HepG2 (cell line): Measurements from ENCODE around the gene NUFIP1. TPM values are rescaled to one million over a fixed set of nuclear protein-coding genes. Genes with fewer than 3 reads are reported as not detected.

Experiments
- ATAC-seq: fragments of 200-7000 bp; cut with Tn5 transposase; 3 replicates; pipeline ENCODE4 v1.9.1; 2020; ENCODE audit warnings: mild to moderate bottlenecking, moderate library complexity
- BruUV-seq: library from RNA; stranded (reverse); fragments of 400-500 nt; replicated peaks from 2 replicates; lab custom pipeline; 2021; lab: Mats Ljungman, UMichigan
- CTCF ChIA-PET: fragments of 300-600 bp; formaldehyde crosslinking; extraction: SDS; loops from one replicate; lab custom pipeline; 2021; ENCODE audit warnings: low total read pairs, inconsistent platforms, low intra/inter-chr PET ratio; lab: Yijun Ruan, JAX
- POLR2A ChIA-PET: fragments of 350-600 bp; sonication (Branson Sonifier 250); formaldehyde crosslinking; loops from one replicate; lab custom pipeline; 2020; ENCODE audit warnings: antibody characterized with exemption, inconsistent platforms; lab: Yijun Ruan, JAX
- DNase-seq: peaks from one replicate; pipeline ENCODE4 v3.0.0-alpha.2; 2015; ENCODE audit warnings: low spot score
- FAIRE-seq: peaks from 3 replicates; lab custom pipeline; 2011; peaks lifted over from hg19 to GRCh38; lab: Jason Lieb, UNC
- H2AFZ ChIP-seq: one replicate; pipeline ENCODE4 v1.6.1; 2011; ENCODE audit warnings: low read length, inconsistent platforms
- H3K27ac ChIP-seq: fragments of 300-600 bp; 3 replicates; pipeline ENCODE4 v1.8.0; 2011; ENCODE audit warnings: mixed run types, mild to moderate bottlenecking, mixed read lengths, low read length, inconsistent platforms; ENCODE audit not compliant: insufficient read depth; ENCODE audit errors: extremely low read length
- H3K27me3 ChIP-seq, 2 experiments: fragments of 200-600 bp in 1 of 2; 2 replicates in 1 of 2; 3 replicates in 1 of 2; pipeline versions ENCODE4 v1.6.0 to v1.8.0; 2011; ENCODE audit warnings: low read length in 2 of 2, mild to moderate bottlenecking in 2 of 2, moderate library complexity in 2 of 2, inconsistent platforms in 1 of 2; ENCODE audit not compliant: insufficient read depth in 2 of 2, control insufficient read depth in 1 of 2
- H3K36me3 ChIP-seq, 2 experiments: fragments of 200-600 bp in 1 of 2; replicated peaks in 1 of 2; 2 replicates in 1 of 2; 3 replicates in 1 of 2; pipeline versions ENCODE4 v1.5.1 to v1.8.0; 2011; ENCODE audit warnings: low read length in 2 of 2, inconsistent platforms in 1 of 2; ENCODE audit not compliant: insufficient read depth in 2 of 2, control insufficient read depth in 1 of 2
- H3K4me1 ChIP-seq: 2 replicates; pipeline ENCODE4 v1.5.1; 2012; ENCODE audit warnings: low read length, inconsistent platforms; ENCODE audit not compliant: insufficient read depth
- H3K4me2 ChIP-seq: 2 replicates; pipeline ENCODE4 v1.6.0; 2011; ENCODE audit warnings: low read depth, low read length, inconsistent platforms
- H3K4me3 ChIP-seq, 3 experiments: fragments of 200-600 bp in 1 of 3; sonication (generic), shearing (Covaris generic) in 1 of 3; replicated peaks in 1 of 3; 2 replicates each; pipeline ENCODE4 v1.5.1; 2011 to 2016; ENCODE audit warnings: low read length in 3 of 3, inconsistent platforms in 2 of 3, low read depth in 2 of 3, mild to moderate bottlenecking in 2 of 3, control low read depth in 1 of 3, mixed read lengths in 1 of 3; ENCODE audit not compliant: insufficient read depth in 1 of 3
- H3K79me2 ChIP-seq: one replicate; pipeline ENCODE4 v1.6.1; 2011; ENCODE audit warnings: low read length, inconsistent platforms; ENCODE audit not compliant: insufficient read depth
- H3K9ac ChIP-seq: 2 replicates; pipeline ENCODE4 v1.6.0; 2011; ENCODE audit warnings: mild to moderate bottlenecking, low read depth, low read length, inconsistent platforms; ENCODE audit not compliant: insufficient read depth
- H3K9me3 ChIP-seq: 2 replicates; pipeline ENCODE4 v1.5.1; 2012; ENCODE audit warnings: mild to moderate bottlenecking, low read length
- H4K20me1 ChIP-seq: 2 replicates; pipeline ENCODE4 v1.6.0; 2011; ENCODE audit warnings: inconsistent platforms, mild to moderate bottlenecking, low read length, moderate library complexity; ENCODE audit not compliant: insufficient read depth
- CSRNP2 ChIP-seq: sonication (generic); formaldehyde crosslinking; conservative IDR thresholded peaks from 2 replicates; pipeline ENCODE4 v1.8.0; 2022; ENCODE audit warnings: low read depth, missing genetic modification reagents
- GLMP ChIP-seq: sonication (generic); formaldehyde crosslinking; IDR thresholded peaks from 2 replicates; pipeline ENCODE4 v1.9.0; 2021; ENCODE audit warnings: missing genetic modification reagents, mild to moderate bottlenecking, borderline replicate concordance
- KLF15 ChIP-seq: sonication (generic); formaldehyde crosslinking; IDR thresholded peaks from 2 replicates; pipeline ENCODE4 v1.8.1; 2023; ENCODE audit warnings: borderline replicate concordance, mild to moderate bottlenecking, inconsistent platforms, missing genetic modification reagents, mixed read lengths
- RFXANK ChIP-seq: IDR thresholded peaks from 2 replicates; pipeline ENCODE4 v1.6.1; 2016
- SMC3 ChIP-seq: IDR thresholded peaks from 2 replicates; pipeline ENCODE4 v1.6.1; 2011; ENCODE audit warnings: low read length, improper control_type of control experiment
- TEF ChIP-seq: sonication (generic); formaldehyde crosslinking; IDR thresholded peaks from 2 replicates; pipeline ENCODE4 v1.5.0; 2020; ENCODE audit warnings: missing genetic modification reagents
- ZBTB25 ChIP-seq: IDR thresholded peaks from 2 replicates; pipeline ENCODE4 v1.6.1; 2018; ENCODE audit warnings: missing genetic modification reagents
- ZNF709 ChIP-seq: sonication (generic); formaldehyde crosslinking; IDR thresholded peaks from 2 replicates; pipeline ENCODE4 v1.5.0; 2020; ENCODE audit warnings: mild to moderate bottlenecking, missing genetic modification reagents
- WGBS: methylation state at CpG from one replicate; pipeline ENCODE4 v1.1.6; 2017; ENCODE audit warnings: low lambda C conversion rate; 5-methylcytosine and 5-hydroxymethylcytosine counted together
- in situ Hi-C: cut with HindIII; loops from 2 replicates; pipeline ENCODE4 v1.10.0; 2017; ENCODE audit warnings: low pct_unique_long_range_greater_than_20kb; ENCODE audit not compliant: extremely low pct_ligation_motif_present
- intact Hi-C: fragments of 100-400 bp; cut with micrococcal nuclease; formaldehyde crosslinking; loops from one replicate; pipeline ENCODE4 v1.10.0; 2022; ENCODE audit not compliant: unreplicated experiment
- polyA plus RNA-seq, 8 experiments: library from polyadenylated mRNA; depleted of rRNA in 3 of 8; stranded (reverse) in 7 of 8; unstranded in 1 of 8; fragments of >200 nt; fragmentation: Illumina TruSeq in 4 of 8; extraction: Trizol in 4 of 8; gene quantifications; 2 replicates each; pipeline versions ENCODE4 v1.2.1 to v1.2.3, GENCODE V29; 2011 to 2016; ENCODE audit warnings: low read depth in 4 of 8, missing spikeins in 1 of 8, mixed read lengths in 1 of 8; ENCODE audit not compliant: insufficient read depth in 1 of 8
- total RNA-seq, 5 experiments: library from RNA; depleted of rRNA; stranded (reverse); fragments of >200 nt; fragmentation: Illumina TruSeq; extraction: Trizol; gene quantifications; 2 replicates each; pipeline ENCODE4 v1.2.3, GENCODE V29; 2016; ENCODE audit warnings: low read depth in 1 of 5

Gene NUFIP1
- total and polyA plus RNA-seq, 2 of the 13 experiments (the other 11 are each of a cell fraction or from before 2014, with no cell fraction given): 1.9 to 10.3 TPM

GRCh38 chr13:44902738-44903137 is 86.5 kb downstream of the NUFIP1 start:
- Histone ChIP-seq H3K9ac (no peak overlapping the region), H2AFZ (no peak overlapping the region), H3K9me3 (no peaks in the 10 kb centered on the region), H3K4me1 (no peaks in the 10 kb centered on the region), H4K20me1 (no peaks in the 10 kb centered on the region), H3K79me2 (no peaks in the 10 kb centered on the region), H3K27ac (no peak overlapping the region), H3K4me3 (no peak overlapping the region), H3K36me3 (no peaks in the 10 kb centered on the region), H3K4me2 (no peak overlapping the region), H3K27me3 (peaks cover 2 to 23% of the 10 kb centered on the region in 2 experiments; a peak in 3 of 5 replicates)
- WGBS: 35% methylated on average over 6 of the region's 6 CpGs
- in situ Hi-C loops: no loop called here
- ATAC-seq (no peak), FAIRE-seq (no peak), DNase-seq (no peak)
- BruUV-seq: no TSS peak
- ChIA-PET CTCF (no interaction called here), POLR2A (no interaction called here)
- intact Hi-C loops: no loop called here
- no peak for TF ChIP-seq SMC3

GRCh38 chr13:44899967-44900366 is 89.3 kb downstream of the NUFIP1 start:
- FAIRE-seq: no peak
- in situ Hi-C loops: no loop called here
- CTCF ChIA-PET: no interaction called here

More at GRCh38 chr13:44899967-44900366, 89.3 kb downstream of the NUFIP1 start:
- Histone ChIP-seq H3K27ac (no peak overlapping the region), H3K4me3 (no peak overlapping the region), H3K27me3 (peaks cover 2 to 14% of the 10 kb centered on the region in 2 experiments; a peak in 3 of 5 replicates), H2AFZ (no peak overlapping the region), H3K9me3 (no peaks in the 10 kb centered on the region), H3K36me3 (no peaks in the 10 kb centered on the region), H3K4me2 (no peak overlapping the region), H3K9ac (no peak overlapping the region), H4K20me1 (no peaks in the 10 kb centered on the region), H3K4me1 (0 out of 2 replicates have a peak, but pooled peaks cover under 1% of the 10 kb centered on the region), H3K79me2 (no peaks in the 10 kb centered on the region)
- POLR2A ChIA-PET: no interaction called here
- 30% methylated on average over 2 of the region's 2 CpGs for whole genome bisulfite sequencing
- DNase-seq: no peak
- TF ChIP-seq RFXANK (CRISPR knock-in tag) (no peak), ZNF709 (CRISPR knock-in tag) (no peak), GLMP (CRISPR knock-in tag) (no peak), ZBTB25 (CRISPR knock-in tag) (no peak), CSRNP2 (CRISPR knock-in tag) (no peak), TEF (no peak), KLF15 (CRISPR knock-in tag) (no peak)
- intact Hi-C loops: no loop called here
- BruUV-seq: no TSS peak
- ATAC-seq: no peak
